Embryonic facial prominence (tissue), 1 donor: ENCODE results near the gene HMCN1.

ENCODE experiments used
- DNase-seq: peaks from one replicate; pipeline ENCODE4 v3.0.0-alpha.2; 2016; ENCODE audit errors: extremely low spot score

HMCN1 gene

GRCh38 chr1:185804608-185805007, 70.4 kb downstream of the HMCN1 start:
- no peak for DNase-seq

DNA sequence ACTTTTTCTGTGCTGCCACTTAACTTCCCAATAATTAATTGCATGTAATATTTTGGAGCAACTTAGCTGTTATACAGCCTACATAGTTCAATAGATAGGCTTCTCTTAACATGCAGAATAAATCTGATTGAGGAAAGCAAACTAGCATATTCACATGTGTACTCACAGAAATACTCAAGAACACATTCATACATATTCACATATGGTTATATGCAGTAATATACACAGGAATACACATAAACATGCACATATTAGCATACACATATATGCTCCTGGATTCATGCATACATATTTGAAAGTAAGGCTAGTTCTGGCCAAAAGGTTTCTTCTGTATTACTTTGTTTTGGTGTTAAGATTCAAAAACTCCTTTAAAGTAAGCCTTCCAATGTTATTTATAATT, 73.1 kb downstream of the HMCN1 start:
- no peak for DNase-seq

- DNase-seq = no peak
Observed at GRCh38 chr1:185808631-185809030, 74.4 kb downstream of the HMCN1 start.

DNA sequence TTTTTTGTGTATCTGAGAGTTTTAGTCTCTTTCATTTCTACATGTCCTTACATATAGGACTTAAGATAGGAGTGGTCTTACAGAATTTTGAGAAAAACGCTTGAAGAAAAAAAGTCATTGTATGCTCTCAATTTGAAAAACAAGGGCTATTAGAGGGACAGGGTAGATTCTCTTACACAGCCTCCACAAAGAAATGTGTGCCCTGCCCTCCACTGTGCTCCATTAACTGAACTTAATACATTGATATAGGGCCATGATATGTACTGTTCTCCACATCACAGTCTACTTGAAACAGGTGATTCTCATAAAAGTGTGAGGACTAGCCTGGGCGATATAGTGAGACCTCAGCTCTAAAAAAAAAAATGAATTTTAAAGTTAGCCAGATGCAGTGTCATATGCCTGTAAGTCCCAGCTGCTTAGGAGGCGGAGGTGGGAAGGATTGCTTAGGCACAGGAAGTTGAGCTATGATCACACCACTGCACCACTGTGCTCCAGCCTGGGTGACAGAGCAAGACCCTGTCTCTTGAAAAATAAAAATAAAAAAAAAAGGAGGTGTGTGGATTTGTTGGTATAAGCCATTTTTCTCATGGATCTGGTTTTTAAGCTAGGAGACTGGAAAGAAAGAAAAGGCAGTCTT, 77.0 kb downstream of the HMCN1 start:
- no peak for DNase-seq

- DNase-seq = no peak
Observed at GRCh38 chr1:185812934-185813333, 78.7 kb downstream of the HMCN1 start.

GRCh38 chr1:185813401-185813979, 79.3 kb downstream of the HMCN1 start:
- no peak for DNase-seq

DNA sequence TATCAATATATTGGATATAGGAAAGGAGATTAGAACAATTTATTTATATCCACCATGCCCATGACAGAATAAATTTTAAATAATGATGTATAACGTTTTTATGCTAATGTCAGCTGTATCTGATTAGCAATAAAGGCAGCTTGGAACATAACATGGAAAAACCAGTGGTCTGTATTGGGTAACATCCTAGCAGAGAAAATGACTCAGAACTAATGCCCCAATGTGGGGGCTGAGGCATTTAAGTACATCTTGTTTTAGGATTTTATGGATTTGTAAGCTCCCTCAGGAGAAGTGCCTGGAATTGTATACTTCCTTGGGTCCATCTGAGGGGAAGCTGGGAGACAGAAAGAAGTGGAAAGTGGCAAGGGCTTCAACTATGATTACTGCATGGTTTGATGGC, 82.3 kb downstream of the HMCN1 start:
- no peak for DNase-seq

DNA sequence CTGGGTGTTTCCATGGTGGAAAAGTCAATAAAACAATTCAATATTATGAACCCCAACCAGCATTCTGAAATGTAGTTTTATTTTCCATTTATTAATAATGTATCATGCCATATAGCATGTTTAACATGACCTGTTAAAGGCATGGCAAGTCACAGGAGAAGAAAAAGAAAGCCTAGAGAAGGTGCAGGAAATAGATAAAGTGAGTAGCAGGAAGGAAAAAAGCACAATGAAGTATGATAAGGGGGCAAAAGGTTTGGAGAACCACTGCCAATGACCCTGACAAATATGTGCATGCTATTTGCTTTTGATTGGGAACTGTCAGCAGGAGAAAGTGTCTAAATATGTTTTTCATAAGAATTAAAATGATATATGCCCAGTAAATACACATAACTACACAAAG, 85.6 kb downstream of the HMCN1 start:
- no peak for DNase-seq

DNA sequence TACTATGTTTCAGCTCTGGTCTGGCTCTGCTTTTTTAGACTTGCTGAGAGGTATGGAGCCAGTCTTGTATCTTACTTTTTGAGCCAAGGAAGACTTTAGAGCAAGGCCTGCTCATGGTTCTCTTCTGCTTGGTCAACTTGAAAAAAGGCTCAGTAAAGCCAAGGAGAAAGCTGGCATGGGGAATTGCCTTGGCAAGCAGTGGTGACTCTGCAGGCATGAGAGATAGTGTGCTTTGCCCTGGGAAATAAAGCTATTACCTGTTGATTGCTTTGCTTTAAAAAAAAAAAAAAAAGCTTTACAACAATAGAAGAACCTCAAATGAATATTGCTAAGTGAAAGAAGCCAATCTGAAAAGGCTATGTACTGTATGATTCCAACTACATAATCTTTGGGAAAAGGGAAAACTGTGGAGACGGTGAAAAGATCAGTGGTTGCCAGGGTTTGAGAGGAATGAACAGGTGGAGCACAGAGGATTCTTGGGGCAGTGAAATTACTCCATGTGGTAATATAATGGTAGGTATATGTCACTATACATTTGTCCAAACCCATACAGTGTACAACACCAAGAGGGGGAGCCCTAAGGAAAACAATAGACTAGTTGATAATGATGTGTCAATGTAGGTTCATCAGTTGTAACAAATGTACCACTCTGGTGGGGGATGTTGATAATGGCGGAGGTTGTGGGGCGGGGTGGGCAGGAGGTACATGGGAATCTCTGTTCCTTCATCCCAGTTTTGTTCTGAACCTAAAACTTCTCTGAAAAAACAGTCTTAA, 87.6 kb downstream of the HMCN1 start:
- DNase-seq = no peak

- no peak for DNase-seq
Observed at GRCh38 chr1:185823467-185823866, 89.3 kb downstream of the HMCN1 start.

GRCh38 chr1:185824106-185824505, 89.9 kb downstream of the HMCN1 start:
- no peak for DNase-seq

DNA sequence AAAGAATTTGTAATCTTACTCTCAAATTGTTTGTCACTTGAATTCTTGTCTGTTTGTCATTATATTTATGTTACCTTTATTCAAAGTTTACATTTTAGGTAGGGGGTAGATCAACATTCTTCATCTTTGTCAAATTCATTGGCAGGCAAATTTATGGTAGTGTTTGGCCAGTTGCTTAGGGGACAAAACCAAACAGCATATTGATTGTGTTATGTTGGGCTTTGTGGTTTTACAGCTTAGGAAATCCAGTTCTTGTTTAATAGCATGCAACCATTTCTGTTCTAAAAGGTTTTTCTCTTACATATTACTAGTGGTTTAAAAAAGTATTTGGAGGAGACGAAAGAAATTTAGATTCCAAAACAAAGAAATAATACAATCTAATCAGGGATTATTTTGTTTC, 91.4 kb downstream of the HMCN1 start:
- DNase-seq = no peak

GRCh38 chr1:185834371-185834905, 100.2 kb downstream of the HMCN1 start:
- DNase-seq = no peak

DNA sequence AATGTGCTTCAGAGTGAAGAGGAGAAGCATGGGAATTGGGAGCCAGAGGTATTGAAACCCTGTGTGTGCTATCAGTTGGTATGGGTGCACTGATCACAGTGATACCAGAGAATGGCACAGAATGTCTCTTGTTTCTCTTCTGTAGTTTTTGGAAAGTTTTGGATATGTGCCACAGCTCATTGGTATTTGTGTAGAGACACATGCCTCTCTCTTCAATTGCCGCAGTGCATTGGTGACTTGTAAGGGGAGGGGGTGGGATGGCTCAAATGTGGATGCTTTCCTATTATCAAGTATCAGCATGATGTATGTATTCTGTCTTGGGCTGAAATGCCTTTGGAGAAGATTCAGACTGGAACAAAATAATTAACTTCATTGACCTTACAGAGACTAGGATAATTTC, 101.0 kb downstream of the HMCN1 start:
- DNase-seq = no peak

DNA sequence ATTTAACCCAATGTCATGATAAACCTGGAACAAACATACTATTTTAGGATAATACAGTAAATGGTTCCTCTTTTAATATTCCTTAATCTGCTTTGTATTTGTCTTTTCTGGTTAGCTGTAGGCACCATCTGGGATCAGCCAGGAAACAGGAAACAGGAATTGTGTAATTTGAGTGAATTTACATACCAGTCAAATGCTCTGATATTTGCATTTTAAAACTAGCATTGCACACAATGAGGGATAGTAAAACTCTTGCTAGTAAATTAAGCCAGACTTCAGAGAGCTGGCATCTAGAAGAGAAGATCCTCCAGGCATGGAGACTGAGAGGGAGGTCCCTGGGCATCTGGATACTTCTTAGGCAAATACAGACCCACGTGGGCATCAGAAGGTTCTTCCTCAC, 103.5 kb downstream of the HMCN1 start:
- no peak for DNase-seq

- no peak for DNase-seq
Observed at GRCh38 chr1:185838111-185838510, 103.9 kb downstream of the HMCN1 start.

DNA sequence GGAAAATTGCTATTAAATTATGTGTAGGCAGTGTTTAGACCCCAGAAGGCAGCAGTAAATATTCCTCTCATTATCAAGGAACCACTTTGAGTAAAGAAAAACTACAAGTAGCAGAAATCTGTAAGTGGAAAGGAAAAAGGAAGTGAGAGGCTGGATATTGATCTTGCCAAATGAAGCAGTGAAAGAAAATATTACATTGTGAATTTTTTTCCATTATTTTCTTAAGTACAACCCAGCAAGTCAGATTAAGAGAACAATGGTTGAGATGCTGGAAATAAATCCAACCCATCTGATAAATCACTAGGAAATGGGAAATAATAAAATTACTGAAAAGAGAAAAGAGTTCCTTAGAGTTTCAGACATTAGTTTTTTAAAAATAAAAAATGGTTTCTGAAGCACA, 106.7 kb downstream of the HMCN1 start:
- no peak for DNase-seq

DNA sequence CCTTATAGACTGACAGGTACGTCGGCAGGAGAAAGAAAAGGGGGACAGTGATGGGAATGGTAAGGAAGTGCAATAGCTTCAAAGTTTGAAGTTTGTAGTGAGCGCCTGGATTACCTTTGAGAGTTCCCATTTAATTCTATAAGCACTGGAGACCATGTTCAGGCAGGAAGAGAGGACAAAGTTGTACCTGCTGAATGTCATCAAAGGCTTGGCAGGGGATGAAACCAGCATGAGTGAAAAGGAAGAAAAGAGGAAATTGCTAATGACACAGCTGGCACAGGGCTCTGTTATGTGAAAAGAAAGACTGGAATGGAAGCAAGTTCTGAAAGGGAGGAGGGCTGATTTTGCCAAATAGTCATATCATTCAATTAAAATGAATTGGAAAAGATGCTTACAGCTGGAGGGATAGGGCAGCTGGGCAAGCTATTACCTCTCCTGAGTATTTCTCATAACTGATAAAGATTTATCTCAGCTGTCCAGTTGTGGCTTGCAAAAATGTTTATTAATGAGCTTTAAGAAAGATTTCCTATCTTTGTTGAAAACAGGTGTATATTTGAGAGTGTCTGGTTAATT, 109.2 kb downstream of the HMCN1 start:
- no peak for DNase-seq

- DNase-seq = no peak
Observed at GRCh38 chr1:185843986-185844385, 109.8 kb downstream of the HMCN1 start.

DNA sequence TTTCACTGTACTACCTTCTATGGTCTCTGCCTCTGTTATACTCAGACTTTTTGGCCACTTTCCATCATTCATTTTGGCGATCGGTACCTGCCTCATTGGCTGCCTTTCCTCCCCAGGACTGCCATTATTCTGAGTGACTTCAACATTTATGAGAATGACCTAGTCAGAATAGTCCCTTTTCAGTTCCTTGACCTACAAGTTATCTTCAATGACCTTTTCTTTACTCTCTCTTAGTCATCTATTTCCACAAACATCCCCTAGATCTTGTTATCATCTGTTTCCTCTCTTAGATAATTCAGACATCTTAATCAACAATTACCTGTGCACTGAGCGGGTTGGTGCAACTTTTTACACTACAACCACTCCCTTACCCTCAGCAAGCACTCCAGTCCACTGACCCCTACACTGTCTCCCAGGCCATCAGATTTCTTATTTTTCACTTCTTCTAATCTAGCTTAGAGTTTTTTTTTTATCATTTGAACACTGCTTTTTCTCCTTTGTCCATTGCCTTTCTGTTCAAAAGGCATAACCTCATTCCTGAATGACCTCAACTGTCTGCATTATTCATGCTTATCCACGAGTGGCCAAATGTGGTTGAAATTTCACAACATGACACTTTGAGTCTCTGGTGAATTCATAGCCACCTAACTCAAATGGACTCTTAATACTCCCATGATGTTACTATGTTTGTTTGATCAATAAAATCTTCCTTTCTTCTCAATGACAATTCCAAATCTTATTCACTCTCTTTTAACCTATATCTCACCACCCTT, 112.7 kb downstream of the HMCN1 start:
- no peak for DNase-seq

GRCh38 chr1:185849014-185849413, 114.8 kb downstream of the HMCN1 start:
- no peak for DNase-seq

GRCh38 chr1:185850366-185850765, 116.2 kb downstream of the HMCN1 start:
- no peak for DNase-seq
